HG02884 (cell line): ENCODE measurements around the gene AGPS.

Experiments
- ATAC-seq: cut with Tn5 transposase; IDR thresholded peaks from one replicate; pipeline ENCODE4 v1.9.1; 2021; ENCODE audit warnings: mild to moderate bottlenecking, moderate library complexity; ENCODE audit not compliant: unreplicated experiment

AGPS gene

GRCh38 chr2:177582000-177582399, 189.4 kb downstream of the AGPS start:
- ATAC-seq = no peak

DNA sequence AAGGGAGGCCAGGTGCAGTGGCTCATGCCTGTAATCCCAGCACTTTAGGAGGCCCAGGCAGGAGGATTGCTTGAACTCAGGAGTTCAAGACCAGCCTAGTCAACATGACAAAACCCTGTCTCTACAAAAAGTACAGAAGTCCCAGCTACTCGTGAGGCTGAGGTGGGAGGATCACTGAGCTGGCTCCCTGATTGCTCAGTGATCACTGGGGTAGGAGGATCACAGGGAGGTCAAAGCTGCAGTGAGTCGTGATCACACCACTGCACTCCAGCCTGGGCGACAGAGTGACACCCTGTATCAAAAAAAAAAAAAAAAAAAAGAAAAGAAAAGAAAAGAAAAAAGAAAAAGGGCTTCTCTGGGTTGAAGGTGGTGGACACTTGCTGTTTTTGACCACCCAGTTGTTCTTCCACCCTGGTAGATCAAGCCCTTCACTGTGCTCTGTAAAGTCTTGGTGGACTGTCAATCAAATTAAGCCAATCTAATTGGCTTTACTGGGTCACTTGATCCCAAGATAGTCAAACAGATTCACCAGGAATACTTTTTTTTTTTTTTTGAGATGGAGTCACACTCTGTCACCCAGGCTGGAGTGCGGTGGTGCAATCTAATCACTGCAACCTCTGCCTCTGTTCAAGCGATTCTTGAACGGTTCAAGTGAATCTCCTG, 191.6 kb downstream of the AGPS start:
- no peak for ATAC-seq

DNA sequence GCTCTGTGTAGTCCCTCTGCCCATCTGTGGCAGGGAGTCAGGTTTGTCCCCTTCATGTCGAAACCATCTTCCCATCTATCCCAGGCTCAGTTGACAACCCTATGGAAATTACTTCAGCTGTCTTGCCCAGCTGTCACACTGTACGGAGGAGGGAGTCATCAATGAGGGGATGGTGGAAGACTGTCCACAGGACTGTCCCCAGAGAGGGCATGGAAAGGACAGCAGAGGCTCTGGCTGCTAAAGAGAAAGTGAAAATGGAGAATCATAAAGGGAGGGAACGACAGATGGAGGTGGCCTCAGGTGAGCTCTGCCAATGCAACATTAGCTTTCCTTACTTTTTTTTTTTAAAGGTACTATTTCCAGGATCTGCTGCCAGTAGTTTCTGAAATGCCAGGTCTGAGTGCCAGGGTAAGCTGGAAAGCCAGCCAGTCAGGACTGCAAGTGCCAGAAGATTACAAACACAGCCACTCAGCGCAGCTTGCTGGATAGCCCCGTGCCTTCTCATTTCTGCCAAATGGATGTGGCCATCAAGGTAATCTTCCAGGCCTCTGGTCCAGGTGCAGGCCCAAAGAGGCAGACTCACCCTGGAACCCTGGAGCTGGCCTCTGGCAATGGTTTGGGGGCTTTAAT, 192.8 kb downstream of the AGPS start:
- ATAC-seq = no peak

- no peak for ATAC-seq
Observed at GRCh38 chr2:177586154-177586553, 193.6 kb downstream of the AGPS start.

DNA sequence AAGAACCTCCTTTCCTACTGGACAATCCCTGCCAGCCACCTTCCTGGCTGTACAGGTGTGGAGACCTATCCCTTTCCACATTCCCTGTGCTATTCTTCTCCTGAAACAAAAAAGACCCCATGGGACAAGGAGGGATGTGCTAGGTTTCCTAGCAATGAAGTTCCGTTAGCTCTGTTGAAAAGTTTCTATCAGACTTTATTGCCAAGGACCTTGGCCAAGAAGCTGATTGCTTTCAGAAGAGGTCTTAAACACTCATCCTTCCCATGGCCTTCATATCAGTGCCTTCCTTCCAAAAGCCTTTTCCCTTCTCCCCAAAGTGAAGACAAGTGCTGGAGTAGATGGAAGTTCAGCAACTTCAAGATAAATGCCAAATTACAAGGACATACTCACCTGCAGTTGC, 194.8 kb downstream of the AGPS start:
- no peak for ATAC-seq

GRCh38 chr2:177588671-177589070, 196.1 kb downstream of the AGPS start:
- no peak for ATAC-seq

DNA sequence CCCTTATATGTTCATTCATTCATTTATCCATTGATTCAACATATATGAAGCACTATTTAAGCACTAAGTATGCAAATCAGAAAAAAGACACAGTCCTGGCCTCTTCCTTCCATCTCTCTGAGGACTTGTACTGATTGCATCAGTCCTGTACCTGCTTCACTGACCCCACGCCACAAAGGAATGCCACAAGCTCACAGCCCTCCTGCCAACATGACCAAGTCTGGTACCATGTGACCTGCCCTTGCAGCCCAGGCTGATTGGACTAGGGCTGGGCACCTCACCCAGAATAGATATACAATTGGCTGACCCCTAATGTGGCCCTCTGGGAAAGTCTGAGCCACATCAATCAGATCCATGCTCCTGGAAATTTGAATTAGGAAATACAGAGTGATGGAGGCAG, 196.6 kb downstream of the AGPS start:
- no peak for ATAC-seq

- ATAC-seq = no peak
Observed at GRCh38 chr2:177592397-177592796, 199.8 kb downstream of the AGPS start.

DNA sequence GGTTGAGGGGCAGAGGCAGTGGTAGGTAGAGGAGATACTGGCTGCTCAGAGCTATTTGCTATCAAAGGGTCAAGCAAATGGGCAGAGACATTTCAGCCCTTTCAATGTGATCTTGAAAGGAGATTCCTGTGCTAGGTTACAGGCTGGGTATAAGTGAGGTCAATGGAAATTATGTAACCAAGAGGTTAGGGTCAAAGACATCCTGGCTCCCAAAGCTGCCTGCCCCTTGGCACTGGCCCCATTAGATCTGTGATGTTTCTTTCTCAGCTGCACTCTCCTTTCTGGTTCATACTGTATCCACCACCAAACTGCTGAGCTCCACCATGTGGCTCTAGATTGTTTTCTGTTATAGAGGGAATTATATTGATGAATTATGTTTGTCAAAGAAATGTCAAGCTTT, 200.4 kb downstream of the AGPS start:
- no peak for ATAC-seq

DNA sequence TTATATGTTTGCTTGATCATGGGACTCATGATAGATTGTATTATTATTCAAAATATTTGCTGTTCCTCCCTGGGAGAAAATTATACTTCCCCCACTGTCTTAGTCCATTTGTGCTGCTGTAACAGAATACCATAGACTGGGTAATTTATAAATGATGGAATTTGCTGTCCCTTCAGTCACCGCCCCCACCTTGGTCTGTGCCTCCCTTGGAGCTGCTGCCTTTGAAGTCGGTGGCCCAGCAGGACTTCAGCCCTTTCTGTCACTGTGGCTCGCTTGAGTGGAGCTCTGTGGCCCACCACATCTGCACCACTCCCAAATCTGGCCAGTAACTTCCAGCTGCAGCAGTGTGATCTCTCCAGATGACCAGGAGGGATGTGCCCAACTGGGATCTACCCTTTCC, 200.8 kb downstream of the AGPS start:
- ATAC-seq = no peak
